Activated T-helper 1 cell treated with anti-CD3 and anti-CD28 coated beads, Interleukin-12 subunit alpha, Interleukin-12 subunit beta, Interleukin-2, Interleukin-4 antibody, amounts not matched to agents 30 ng/mL and 10 ng/mL and 1 ng/mL, durations not matched to agents 14 hours and 24 hours and 36 hours (primary cell): ENCODE data around the gene ZNF891. TPM values are rescaled to one million over a fixed set of nuclear protein-coding genes. Genes with fewer than 3 reads are reported as not detected.

ENCODE experiments used
- DNase-seq: peaks from one replicate; pipeline ENCODE4 v3.0.0; 2021; ENCODE audit warnings: low spot score
- H3K27ac Mint-ChIP-seq: one replicate; pipeline ENCODE4 v1.8.0; 2021; ENCODE audit warnings: mild to moderate bottlenecking, mixed read lengths
- H3K27me3 Mint-ChIP-seq: one replicate; pipeline ENCODE4 v1.8.0; 2022; ENCODE audit warnings: mild to moderate bottlenecking, moderate library complexity, mixed read lengths; ENCODE audit not compliant: insufficient read depth
- H3K36me3 Mint-ChIP-seq: one replicate; pipeline ENCODE4 v1.8.0; 2021; ENCODE audit warnings: low read depth, mixed read lengths
- H3K4me1 Mint-ChIP-seq: one replicate; pipeline ENCODE4 v1.8.0; 2021; ENCODE audit warnings: low read depth, mixed read lengths
- H3K4me3 Mint-ChIP-seq: one replicate; pipeline ENCODE4 v1.8.0; 2021; ENCODE audit warnings: mild to moderate bottlenecking, moderate library complexity, mixed read lengths
- H3K9me3 Mint-ChIP-seq: one replicate; pipeline ENCODE4 v1.8.0; 2021; ENCODE audit warnings: mixed read lengths
- intact Hi-C: fragments of 100-400 bp; cut with micrococcal nuclease; formaldehyde crosslinking; loops from one replicate; pipeline ENCODE4 v1.15.1; 2024
- total RNA-seq: library from RNA; stranded (reverse); gene quantifications from 2 replicates; pipeline ENCODE4 v1.2.3, GENCODE V29; 2022

ZNF891 gene
- total RNA-seq = 2.3 and 2.4 TPM in 2 replicates

GRCh38 chr12:133130038-133130807 is at the start of gene ZNF891, which contains the start of gene ZNF10:
Gene ZNF891 (minus strand): TSS chr12:133130274. CDS start chr12:133121918, 8,356 bp downstream.
Gene ZNF10 (plus strand): TSS chr12:133130627. CDS start chr12:133144493, 13,866 bp downstream.
- Mint-ChIP-seq H3K27ac (peak within 1 kb of the TSS; percentile 98), H3K4me1 (peaks cover 21% of the 10 kb centered on the region), H3K27me3 (no peaks in the 10 kb centered on the region), H3K36me3 (peaks cover 40% of the 10 kb centered on the region), H3K9me3 (peaks cover 64% of the 10 kb centered on the region), H3K4me3 (peak within 1 kb of the TSS; percentile 94)
- intact Hi-C loops = loop anchor here (1.0 to 2.0 kb wide), 9 partner anchors 50 to 369 kb away; partner anchors contain the start of genes ANKLE2, CHFR, GOLGA3 and ZNF140
- DNase-seq = peak; percentile 94

GRCh38 chr12:133174901-133175300 is 44.8 kb upstream of the ZNF891 start:
- H3K27ac Mint-ChIP-seq = no peak overlapping the region
- H3K4me3 Mint-ChIP-seq = no peak overlapping the region
- peaks cover 63% of the 10 kb centered on the region for H3K9me3 Mint-ChIP-seq
- H3K4me1 Mint-ChIP-seq = no peaks in the 10 kb centered on the region
- H3K36me3 Mint-ChIP-seq = peaks cover 4% of the 10 kb centered on the region
- no peaks in the 10 kb centered on the region for H3K27me3 Mint-ChIP-seq
- DNase-seq = no peak
- intact Hi-C loops = no loop called here

GRCh38 chr12:133172491-133172890 is 42.4 kb upstream of the ZNF891 start:
- no peak overlapping the region for H3K27ac Mint-ChIP-seq
- DNase-seq = no peak
- no peaks in the 10 kb centered on the region for H3K4me1 Mint-ChIP-seq
- intact Hi-C loops = no loop called here
- H3K4me3 Mint-ChIP-seq = no peak overlapping the region
- peaks cover 67% of the 10 kb centered on the region for H3K9me3 Mint-ChIP-seq
- H3K36me3 Mint-ChIP-seq = no peaks in the 10 kb centered on the region
- no peaks in the 10 kb centered on the region for H3K27me3 Mint-ChIP-seq

- Mint-ChIP-seq H3K9me3 (peaks cover 71% of the 10 kb centered on the region), H3K4me1 (no peaks in the 10 kb centered on the region), H3K27me3 (no peaks in the 10 kb centered on the region), H3K4me3 (no peak overlapping the region), H3K27ac (no peak overlapping the region), H3K36me3 (peaks cover 3% of the 10 kb centered on the region)
- no peak for DNase-seq
- intact Hi-C loops = no loop called here
These were observed 35.7 kb upstream of the ZNF891 start for GRCh38 chr12:133165776-133166175.

- H3K27me3 Mint-ChIP-seq = no peaks in the 10 kb centered on the region
- H3K36me3 Mint-ChIP-seq = peaks cover 55% of the 10 kb centered on the region
- no peak for DNase-seq
- H3K4me1 Mint-ChIP-seq = no peaks in the 10 kb centered on the region
- H3K4me3 Mint-ChIP-seq = no peak overlapping the region
- no peak overlapping the region for H3K27ac Mint-ChIP-seq
- H3K9me3 Mint-ChIP-seq = peaks cover 88% of the 10 kb centered on the region
- intact Hi-C loops = no loop called here
These were observed 26.1 kb upstream of the ZNF891 start for GRCh38 chr12:133156125-133156690.

- intact Hi-C loops = no loop called here
- no peak overlapping the region for H3K4me3 Mint-ChIP-seq
- peaks cover 40% of the 10 kb centered on the region for H3K36me3 Mint-ChIP-seq
- H3K9me3 Mint-ChIP-seq = peaks cover 62% of the 10 kb centered on the region
- no peaks in the 10 kb centered on the region for H3K4me1 Mint-ChIP-seq
- H3K27ac Mint-ChIP-seq = no peak overlapping the region
- H3K27me3 Mint-ChIP-seq = no peaks in the 10 kb centered on the region
- DNase-seq = no peak
These were observed 15.9 kb upstream of the ZNF891 start for GRCh38 chr12:133145981-133146380.

GRCh38 chr12:133135747-133136146 is 5.7 kb upstream of the ZNF891 start:
- Mint-ChIP-seq H3K4me3 (no peak overlapping the region), H3K36me3 (peaks cover 53% of the 10 kb centered on the region), H3K27ac (no peak overlapping the region), H3K4me1 (peaks cover 11% of the 10 kb centered on the region), H3K9me3 (peaks cover 83% of the 10 kb centered on the region), H3K27me3 (no peaks in the 10 kb centered on the region)
- intact Hi-C loops = no loop called here
- DNase-seq = no peak

GRCh38 chr12:133130808-133131128 is 694 bp upstream of the ZNF891 start:
- no peak for DNase-seq
- Mint-ChIP-seq H3K36me3 (peaks cover 38% of the 10 kb centered on the region), H3K27me3 (no peaks in the 10 kb centered on the region), H3K4me3 (peak overlapping the region; percentile 94), H3K4me1 (peaks cover 21% of the 10 kb centered on the region), H3K9me3 (peaks cover 65% of the 10 kb centered on the region), H3K27ac (peak overlapping the region; percentile 98)
- intact Hi-C loops = loop anchor here (1.0 to 2.0 kb wide), 9 partner anchors 50 to 370 kb away; partner anchors contain the start of genes ANKLE2, CHFR, GOLGA3 and ZNF140

- peaks cover 38% of the 10 kb centered on the region for H3K36me3 Mint-ChIP-seq
- H3K9me3 Mint-ChIP-seq = peaks cover 64% of the 10 kb centered on the region
- H3K27ac Mint-ChIP-seq = peak overlapping the region; percentile 98
- H3K4me3 Mint-ChIP-seq = peak overlapping the region; percentile 94
- intact Hi-C loops = loop anchor here (1.0 to 2.0 kb wide), 10 partner anchors 49 to 369 kb away; partner anchors contain the start of genes ANKLE2, CHFR, GOLGA3 and ZNF140
- H3K27me3 Mint-ChIP-seq = no peaks in the 10 kb centered on the region
- DNase-seq = no peak
- peaks cover 21% of the 10 kb centered on the region for H3K4me1 Mint-ChIP-seq
These were observed 571 bp downstream of the ZNF891 start for GRCh38 chr12:133129368-133130037.

- no peak for DNase-seq
- Mint-ChIP-seq H3K36me3 (peaks cover 48% of the 10 kb centered on the region), H3K27me3 (no peaks in the 10 kb centered on the region), H3K27ac (no peak overlapping the region), H3K9me3 (peaks cover 72% of the 10 kb centered on the region), H3K4me3 (no peak overlapping the region), H3K4me1 (peaks cover 6% of the 10 kb centered on the region)
- intact Hi-C loops = no loop called here
These were observed 5.4 kb downstream of the ZNF891 start for GRCh38 chr12:133124674-133125073.

GRCh38 chr12:133120385-133121191 is 9.5 kb downstream of the ZNF891 start:
- Mint-ChIP-seq H3K36me3 (peaks cover 47% of the 10 kb centered on the region), H3K27me3 (no peaks in the 10 kb centered on the region), H3K27ac (no peak overlapping the region), H3K4me3 (no peak overlapping the region), H3K4me1 (no peaks in the 10 kb centered on the region), H3K9me3 (peaks cover 80% of the 10 kb centered on the region)
- intact Hi-C loops = no loop called here
- no peak for DNase-seq

- H3K36me3 Mint-ChIP-seq = peaks cover 53% of the 10 kb centered on the region
- H3K9me3 Mint-ChIP-seq = peaks cover 77% of the 10 kb centered on the region
- intact Hi-C loops = no loop called here
- no peak for DNase-seq
- H3K4me3 Mint-ChIP-seq = no peak overlapping the region
- H3K4me1 Mint-ChIP-seq = no peaks in the 10 kb centered on the region
- H3K27ac Mint-ChIP-seq = no peak overlapping the region
- H3K27me3 Mint-ChIP-seq = no peaks in the 10 kb centered on the region
These were observed 21.9 kb downstream of the ZNF891 start for GRCh38 chr12:133108150-133108549.
